NCI-H82 treated with DMSO at 0.1 percent for 48 hours (cell line): ENCODE data around the gene ANAPC5.
"Not testable (repeated sequence)": the region's sequence is repeated elsewhere in the genome, so short reads cannot be mapped to it uniquely, and the experiment has no call there.

Experiments
- DNase-seq: peaks from one replicate; lab custom pipeline; 2025; ENCODE audit not compliant: unreplicated experiment; lab: John Stamatoyannopoulos, UW

ANAPC5 gene

GRCh38 chr12:121288158-121288845 is 63.9 kb downstream of the ANAPC5 start:
- no peak for DNase-seq

- DNase-seq, result no peak
Measured at GRCh38 chr12:121287267-121287954, 64.8 kb downstream of the ANAPC5 start.

- no peak for DNase-seq
Measured at GRCh38 chr12:121285856-121286255, 66.4 kb downstream of the ANAPC5 start.

- no peak for DNase-seq
Measured at GRCh38 chr12:121284551-121285390, 67.4 kb downstream of the ANAPC5 start.

- DNase-seq, result no peak
Measured at GRCh38 chr12:121283841-121284240, 68.4 kb downstream of the ANAPC5 start.

- DNase-seq, result no peak
Measured at GRCh38 chr12:121283388-121283787, 68.8 kb downstream of the ANAPC5 start.

GRCh38 chr12:121282910-121283309 is 69.3 kb downstream of the ANAPC5 start:
- not testable (repeated sequence) for DNase-seq

- no peak for DNase-seq
Measured at GRCh38 chr12:121282072-121282742, 70.0 kb downstream of the ANAPC5 start.

GRCh38 chr12:121281116-121281515 is 71.1 kb downstream of the ANAPC5 start:
- DNase-seq, result not testable (repeated sequence)

- not testable (repeated sequence) for DNase-seq
Measured at GRCh38 chr12:121280531-121280930, 71.7 kb downstream of the ANAPC5 start.

GRCh38 chr12:121279507-121279915 is 72.7 kb downstream of the ANAPC5 start:
- no peak for DNase-seq

GRCh38 chr12:121279071-121279375 is 73.2 kb downstream of the ANAPC5 start:
- DNase-seq, result no peak

GRCh38 chr12:121278169-121279070 is 73.8 kb downstream of the ANAPC5 start:
- no peak for DNase-seq

GRCh38 chr12:121277374-121277759 is 74.8 kb downstream of the ANAPC5 start:
- DNase-seq, result no peak

GRCh38 chr12:121274036-121274763 is 78.0 kb downstream of the ANAPC5 start:
- no peak for DNase-seq

- DNase-seq, result no peak
Measured at GRCh38 chr12:121273364-121273896, 78.8 kb downstream of the ANAPC5 start.

- no peak for DNase-seq
Measured at GRCh38 chr12:121267822-121268221, 84.4 kb downstream of the ANAPC5 start.

GRCh38 chr12:121264951-121265515 is 87.2 kb downstream of the ANAPC5 start:
- no peak for DNase-seq

- DNase-seq, result no peak
Measured at GRCh38 chr12:121264135-121264534, 88.1 kb downstream of the ANAPC5 start.
